ENCODE measurements around the gene CALCOCO1. TPM values are rescaled to one million over a fixed set of nuclear protein-coding genes. Genes with fewer than 3 reads are reported as not detected.

CALCOCO1 gene
- total and polyA plus RNA-seq, 2 of the 13 experiments (the other 11 are each of a cell fraction or from before 2014, with no cell fraction given), result 7.7 to 47.7 TPM

- TF ChIP-seq PBX2 (CRISPR knock-in tag; IDR thresholded peaks at IDR 0.05) (0 out of 2 replicates have a peak, but pooled peaks have one; percentile 12), ZNF280D (CRISPR knock-in tag; IDR thresholded peaks at IDR 0.05) (no peak), SOX6 (IDR thresholded peaks at IDR 0.05) (no peak), SOX6 (CRISPR knock-in tag; IDR thresholded peaks at IDR 0.05) (peak; percentile 91), KDM1A (CRISPR knock-in tag; IDR thresholded peaks at IDR 0.05) (no peak), KAT7 (CRISPR knock-in tag; IDR thresholded peaks at IDR 0.05; ENCODE audit: borderline replicate concordance) (no peak), NBN (conservative IDR thresholded peaks at IDR 0.05) (no peak), ZNF44 (CRISPR knock-in tag; IDR thresholded peaks at IDR 0.05) (0 out of 2 replicates have a peak, but pooled peaks have one; percentile 18), THYN1 (CRISPR knock-in tag; IDR thresholded peaks at IDR 0.05; ENCODE audit: borderline replicate concordance, low read depth) (no peak), ZSCAN30 (CRISPR knock-in tag; IDR thresholded peaks at IDR 0.05) (no peak), ZSCAN25 (CRISPR knock-in tag; IDR thresholded peaks at IDR 0.05) (no peak), SETDB1 (CRISPR knock-in tag; IDR thresholded peaks at IDR 0.05; ENCODE audit: borderline replicate concordance) (no peak), KAT8 (CRISPR knock-in tag; IDR thresholded peaks at IDR 0.05) (peak; percentile 66), ZNF589 (CRISPR knock-in tag; conservative IDR thresholded peaks at IDR 0.05) (no peak), ZNF720 (CRISPR knock-in tag; IDR thresholded peaks at IDR 0.05) (no peak), ZBTB42 (CRISPR knock-in tag; IDR thresholded peaks at IDR 0.05) (no peak), ZNF317 (CRISPR knock-in tag; IDR thresholded peaks at IDR 0.05) (no peak), THAP11 (CRISPR knock-in tag; IDR thresholded peaks at IDR 0.05) (peak; percentile 61), SMAD9 (CRISPR knock-in tag; IDR thresholded peaks at IDR 0.05) (no peak), TARDBP (CRISPR knock-in tag; IDR thresholded peaks at IDR 0.05) (no peak), ZSCAN21 (CRISPR knock-in tag; IDR thresholded peaks at IDR 0.05; ENCODE audit: borderline replicate concordance) (no peak), ZFP36L1 (CRISPR knock-in tag; IDR thresholded peaks at IDR 0.05) (no peak), CBX5 (CRISPR knock-in tag; IDR thresholded peaks at IDR 0.05; ENCODE audit: borderline replicate concordance) (no peak; the same call in 1 of the 2 replicates), ZNF782 (CRISPR knock-in tag; IDR thresholded peaks at IDR 0.05; ENCODE audit: borderline replicate concordance) (no peak), MBD4 (IDR thresholded peaks at IDR 0.05; ENCODE audit: borderline replicate concordance, low read length) (no peak), CBFB (CRISPR knock-in tag; IDR thresholded peaks at IDR 0.05) (no peak), MEF2D (CRISPR knock-in tag; IDR thresholded peaks at IDR 0.05) (0 out of 2 replicates have a peak, but pooled peaks have one; percentile 62), ATF3 (CRISPR knock-in tag; IDR thresholded peaks at IDR 0.05) (no peak), RFXANK (CRISPR knock-in tag; IDR thresholded peaks at IDR 0.05) (no peak)
Measured at GRCh38 chr12:53659011-53659551, 68.2 kb downstream of the CALCOCO1 start (continued).

Measured in HepG2 (cell line).